Activated B cell treated with CpG ODN at 0.5 μM for 24 hours (primary cell): ENCODE data around the gene GALNTL6. TPM values are rescaled to one million over a fixed set of nuclear protein-coding genes. Genes with fewer than 3 reads are reported as not detected.

Source experiments
- ATAC-seq: fragments of 200-7000 bp; cut with Tn5 transposase; one replicate; pipeline ENCODE4 v1.10.0; 2021; ENCODE audit warnings: low read depth, mild to moderate bottlenecking, moderate library complexity
- CTCF ChIA-PET: fragments of 350-600 bp; sonication (Branson Sonifier 250); formaldehyde crosslinking; loops from one replicate; lab custom pipeline; 2021; ENCODE audit warnings: antibody characterized with exemption; lab: Charles Lee
- POLR2A ChIA-PET: fragments of 350-600 bp; sonication (Branson Sonifier 250); formaldehyde crosslinking; loops from one replicate; lab custom pipeline; 2021; ENCODE audit warnings: antibody characterized with exemption; lab: Charles Lee
- DNase-seq: peaks from one replicate; pipeline ENCODE4 v3.0.0; 2022
- H3K27ac Mint-ChIP-seq: one replicate; pipeline ENCODE4 v1.8.0; 2020; ENCODE audit warnings: mixed read lengths
- H3K27me3 Mint-ChIP-seq: one replicate; pipeline ENCODE4 v1.8.0; 2021; ENCODE audit warnings: mixed read lengths
- H3K36me3 Mint-ChIP-seq: one replicate; pipeline ENCODE4 v1.8.0; 2021; ENCODE audit warnings: low read depth, mixed read lengths
- H3K4me1 Mint-ChIP-seq: one replicate; pipeline ENCODE4 v1.8.0; 2021; ENCODE audit warnings: mixed read lengths
- H3K4me3 Mint-ChIP-seq: one replicate; pipeline ENCODE4 v1.8.0; 2020; ENCODE audit warnings: mild to moderate bottlenecking, mixed read lengths
- H3K9me3 Mint-ChIP-seq: one replicate; pipeline ENCODE4 v1.8.0; 2020; ENCODE audit warnings: mixed read lengths
- CTCF ChIP-seq: fragments of 200-600 bp; IDR thresholded peaks from one replicate; pipeline ENCODE4 v1.8.0; 2022; ENCODE audit warnings: antibody characterized with exemption, mild to moderate bottlenecking
- intact Hi-C: fragments of 100-400 bp; cut with micrococcal nuclease; formaldehyde crosslinking; loops from one replicate; pipeline ENCODE4 v1.15.1; 2024
- total RNA-seq: library from RNA; stranded (reverse); gene quantifications from 2 replicates; pipeline ENCODE4 v1.2.3, GENCODE V29; 2022

Gene GALNTL6
- total RNA-seq, 1 donor from 2014 or later, result 0.20 TPM

- Mint-ChIP-seq H3K4me3 (no peak overlapping the region), H3K27me3 (no peaks in the 10 kb centered on the region), H3K4me1 (no peaks in the 10 kb centered on the region), H3K9me3 (peaks cover 3% of the 10 kb centered on the region), H3K27ac (no peak overlapping the region), H3K36me3 (no peaks in the 10 kb centered on the region)
- TF ChIP-seq CTCF, result no peak
- ChIA-PET POLR2A (no interaction called here), CTCF (no interaction called here)
- DNase-seq (no peak), ATAC-seq (no peak)
- intact Hi-C loops, result no loop called here
Measured at GRCh38 chr4:172270397-172270796, 457.2 kb downstream of the GALNTL6 start.

- H3K4me1 Mint-ChIP-seq, result no peaks in the 10 kb centered on the region
- TF ChIP-seq CTCF, result no peak
- intact Hi-C loops, result no loop called here
- ChIA-PET POLR2A (no interaction called here), CTCF (no interaction called here)
- H3K4me3 Mint-ChIP-seq, result no peak overlapping the region
- DNase-seq (no peak), ATAC-seq (no peak)
- H3K36me3 Mint-ChIP-seq, result no peaks in the 10 kb centered on the region
- no peak overlapping the region for H3K27ac Mint-ChIP-seq
- H3K9me3 Mint-ChIP-seq, result no peaks in the 10 kb centered on the region
- no peaks in the 10 kb centered on the region for H3K27me3 Mint-ChIP-seq
Measured at GRCh38 chr4:172287117-172287516, 473.9 kb downstream of the GALNTL6 start.

GRCh38 chr4:172305698-172306097 lies 492.5 kb downstream of the GALNTL6 start:
- ChIA-PET CTCF (no interaction called here), POLR2A (no interaction called here)
- H3K27ac Mint-ChIP-seq, result no peak overlapping the region
- no peaks in the 10 kb centered on the region for H3K36me3 Mint-ChIP-seq
- H3K27me3 Mint-ChIP-seq, result no peaks in the 10 kb centered on the region
- TF ChIP-seq CTCF, result no peak
- peaks cover 7% of the 10 kb centered on the region for H3K9me3 Mint-ChIP-seq
- DNase-seq (no peak), ATAC-seq (no peak)
- intact Hi-C loops, result no loop called here
- no peaks in the 10 kb centered on the region for H3K4me1 Mint-ChIP-seq
- H3K4me3 Mint-ChIP-seq, result no peak overlapping the region

- no peak for DNase-seq
- TF ChIP-seq CTCF, result no peak
- H3K27me3 Mint-ChIP-seq, result no peaks in the 10 kb centered on the region
- no peak overlapping the region for H3K4me3 Mint-ChIP-seq
- POLR2A ChIA-PET, result no interaction called here
- H3K36me3 Mint-ChIP-seq, result no peaks in the 10 kb centered on the region
- no peak for ATAC-seq
- no peaks in the 10 kb centered on the region for H3K4me1 Mint-ChIP-seq
- intact Hi-C loops, result no loop called here
- CTCF ChIA-PET, result no interaction called here
- no peak overlapping the region for H3K27ac Mint-ChIP-seq
- H3K9me3 Mint-ChIP-seq, result peaks cover 4% of the 10 kb centered on the region
Measured at GRCh38 chr4:172308078-172308477, 494.9 kb downstream of the GALNTL6 start.

- peaks cover 4% of the 10 kb centered on the region for H3K9me3 Mint-ChIP-seq
- TF ChIP-seq CTCF, result no peak
- POLR2A ChIA-PET, result no interaction called here
- DNase-seq (no peak), ATAC-seq (no peak)
- CTCF ChIA-PET, result no interaction called here
- no peak overlapping the region for H3K27ac Mint-ChIP-seq
- no peak overlapping the region for H3K4me3 Mint-ChIP-seq
- H3K27me3 Mint-ChIP-seq, result no peaks in the 10 kb centered on the region
- no peaks in the 10 kb centered on the region for H3K4me1 Mint-ChIP-seq
- intact Hi-C loops, result no loop called here
- H3K36me3 Mint-ChIP-seq, result no peaks in the 10 kb centered on the region
Measured at GRCh38 chr4:172311682-172312081, 498.5 kb downstream of the GALNTL6 start.
